K562 (cell line): Measurements from ENCODE around the gene UVRAG. TPM values are rescaled to one million over a fixed set of nuclear protein-coding genes. Genes with fewer than 3 reads are reported as not detected.

ENCODE experiments used
- ASH1L ChIP-seq: fragments of 450-650 bp; IDR thresholded peaks from 2 replicates; pipeline ENCODE4 v1.6.1; 2018; ENCODE audit warnings: borderline replicate concordance, mild to moderate bottlenecking, low read depth; ENCODE audit not compliant: partially characterized antibody
- CBFA2T3 ChIP-seq: fragments of 450-650 bp; IDR thresholded peaks from 2 replicates; pipeline ENCODE4 v1.6.1; 2017
- HDAC2 ChIP-seq: fragments of 450-650 bp; IDR thresholded peaks from 2 replicates; pipeline ENCODE4 v1.6.1; 2016; ENCODE audit warnings: mild to moderate bottlenecking
- HLTF ChIP-seq: fragments of 450-650 bp; IDR thresholded peaks from 2 replicates; pipeline ENCODE4 v1.6.1; 2016
- JUN ChIP-seq, 2 experiments: sonication (generic) in 1 of 2; formaldehyde crosslinking in 1 of 2; IDR thresholded peaks; 2 replicates each; pipeline versions ENCODE4 v1.6.1 to v1.8.0; 2012 to 2022; ENCODE audit warnings: borderline replicate concordance in 2 of 2, mild to moderate bottlenecking in 2 of 2, improper control_type of control experiment in 1 of 2, low read depth in 1 of 2, low read length in 1 of 2, missing genetic modification reagents in 1 of 2
- KDM2B ChIP-seq: fragments of 250-450 bp; sonication (Bioruptor Pico); IDR thresholded peaks from 2 replicates; pipeline ENCODE4 v1.8.0; 2021; ENCODE audit warnings: mild to moderate bottlenecking, moderate library complexity
- MBD2 ChIP-seq: sonication (generic); IDR thresholded peaks from 2 replicates; pipeline ENCODE4 v1.6.1; 2016; ENCODE audit warnings: low read depth, borderline replicate concordance
- MEIS2 ChIP-seq: fragments of 450-650 bp; IDR thresholded peaks from 2 replicates; pipeline ENCODE4 v1.6.1; 2014; ENCODE audit warnings: mild to moderate bottlenecking; ENCODE audit not compliant: partially characterized antibody
- NBN ChIP-seq: fragments of 450-650 bp; IDR thresholded peaks from 2 replicates; pipeline ENCODE4 v1.6.1; 2016; ENCODE audit warnings: low read depth, mild to moderate bottlenecking
- NRF1 ChIP-seq, 2 experiments: fragments of 450-650 bp; IDR thresholded peaks in 1 of 2; conservative IDR thresholded peaks in 1 of 2; 2 replicates each; pipeline ENCODE4 v1.6.1; 2014; ENCODE audit warnings: mild to moderate bottlenecking in 2 of 2
- RCOR1 ChIP-seq, 2 experiments: IDR thresholded peaks; 2 replicates each; pipeline ENCODE4 v1.6.1; 2012; ENCODE audit warnings: low read depth in 2 of 2, low read length in 2 of 2, borderline replicate concordance in 1 of 2, improper control_type of control experiment in 1 of 2
- SMAD1 ChIP-seq: fragments of 150-350 bp; IDR thresholded peaks from 2 replicates; pipeline ENCODE4 v1.6.1; 2014; ENCODE audit warnings: low read length, low read depth; ENCODE audit not compliant: partially characterized antibody
- SNIP1 ChIP-seq: fragments of 450-650 bp; IDR thresholded peaks from 2 replicates; pipeline ENCODE4 v1.7.1; 2017; ENCODE audit warnings: low read depth, mild to moderate bottlenecking
- SRSF3 ChIP-seq: fragments of 200-400 bp; formaldehyde crosslinking; IDR thresholded peaks from 2 replicates; pipeline ENCODE4 v1.6.1; 2016; ENCODE audit warnings: mild to moderate bottlenecking, low read length, moderate library complexity; ENCODE audit not compliant: insufficient read depth
- SRSF7 ChIP-seq: fragments of 200-400 bp; formaldehyde crosslinking; optimal IDR thresholded peaks from 2 replicates; pipeline ENCODE3; 2017; ENCODE audit warnings: mild to moderate bottlenecking, low read depth, low read length
- TAF15 ChIP-seq: fragments of 200-400 bp; formaldehyde crosslinking; IDR thresholded peaks from 2 replicates; pipeline ENCODE4 v1.6.1; 2017; ENCODE audit warnings: mild to moderate bottlenecking, low read depth, low read length, moderate library complexity
- TEAD1 ChIP-seq, 2 experiments: fragments of 450-650 bp in 1 of 2; sonication (generic) in 1 of 2; formaldehyde crosslinking; IDR thresholded peaks; 2 replicates each; pipeline versions ENCODE4 v1.4.0 to v1.8.0; 2020 to 2022; ENCODE audit warnings: mild to moderate bottlenecking in 2 of 2, missing genetic modification reagents in 1 of 2
- ZBTB17 ChIP-seq: fragments of 450-650 bp; formaldehyde crosslinking; IDR thresholded peaks from 2 replicates; pipeline ENCODE4 v1.4.0; 2020; ENCODE audit warnings: mild to moderate bottlenecking
- ZNF316 ChIP-seq: fragments of 450-650 bp; IDR thresholded peaks from 2 replicates; pipeline ENCODE4 v1.6.1; 2016
- ZNF354B ChIP-seq: fragments of 250-450 bp; sonication (Bioruptor Pico); IDR thresholded peaks from 2 replicates; pipeline ENCODE4 v1.4.0; 2020
- polyA plus RNA-seq, 8 experiments: library from polyadenylated mRNA; depleted of rRNA in 4 of 8; stranded (reverse) in 5 of 8; unstranded in 3 of 8; fragments of >200 nt; fragmentation: Nextera tagmentation in 2 of 8; fragmentation: Illumina TruSeq in 1 of 8; extraction: Ambion mirVana in 2 of 8; extraction: Trizol in 1 of 8; gene quantifications; 2 replicates each; pipeline versions ENCODE4 v1.2.1 to v1.2.3, GENCODE V29; 2011 to 2014; ENCODE audit warnings: inconsistent platforms in 1 of 8, missing spikeins in 1 of 8
- total RNA-seq, 7 experiments: library from RNA; depleted of rRNA in 6 of 7; stranded (reverse); fragments of >200 nt in 6 of 7; fragmentation: Illumina TruSeq in 2 of 7; extraction: Trizol in 2 of 7; gene quantifications; 2 replicates each; pipeline versions ENCODE4 v1.2.1 to v1.2.3, GENCODE V29; 2011 to 2021; ENCODE audit warnings: low replicate concordance in 1 of 7
- TF ChIP-seq, protein P1 (sequence below): sonication (generic); formaldehyde crosslinking; IDR thresholded peaks from 2 replicates; pipeline ENCODE4 v1.8.1; 2023; ENCODE audit warnings: mild to moderate bottlenecking, missing genetic modification reagents, moderate library complexity
- TF ChIP-seq, protein P2 (sequence below): sonication (generic); IDR thresholded peaks from 2 replicates; pipeline ENCODE4 v1.6.1; 2016
- TF ChIP-seq, protein P3 (sequence below): conservative IDR thresholded peaks from 2 replicates; pipeline ENCODE4 v1.6.1; 2011; ENCODE audit warnings: low read depth, mild to moderate bottlenecking, low read length; ENCODE audit not compliant: control insufficient read depth

UVRAG gene
- total and polyA plus RNA-seq, 9 of the 15 experiments (the other 6 are each of a cell fraction or from before 2014, with no cell fraction given) = 3.1 to 17.8 (median 12.4) TPM

DNA sequence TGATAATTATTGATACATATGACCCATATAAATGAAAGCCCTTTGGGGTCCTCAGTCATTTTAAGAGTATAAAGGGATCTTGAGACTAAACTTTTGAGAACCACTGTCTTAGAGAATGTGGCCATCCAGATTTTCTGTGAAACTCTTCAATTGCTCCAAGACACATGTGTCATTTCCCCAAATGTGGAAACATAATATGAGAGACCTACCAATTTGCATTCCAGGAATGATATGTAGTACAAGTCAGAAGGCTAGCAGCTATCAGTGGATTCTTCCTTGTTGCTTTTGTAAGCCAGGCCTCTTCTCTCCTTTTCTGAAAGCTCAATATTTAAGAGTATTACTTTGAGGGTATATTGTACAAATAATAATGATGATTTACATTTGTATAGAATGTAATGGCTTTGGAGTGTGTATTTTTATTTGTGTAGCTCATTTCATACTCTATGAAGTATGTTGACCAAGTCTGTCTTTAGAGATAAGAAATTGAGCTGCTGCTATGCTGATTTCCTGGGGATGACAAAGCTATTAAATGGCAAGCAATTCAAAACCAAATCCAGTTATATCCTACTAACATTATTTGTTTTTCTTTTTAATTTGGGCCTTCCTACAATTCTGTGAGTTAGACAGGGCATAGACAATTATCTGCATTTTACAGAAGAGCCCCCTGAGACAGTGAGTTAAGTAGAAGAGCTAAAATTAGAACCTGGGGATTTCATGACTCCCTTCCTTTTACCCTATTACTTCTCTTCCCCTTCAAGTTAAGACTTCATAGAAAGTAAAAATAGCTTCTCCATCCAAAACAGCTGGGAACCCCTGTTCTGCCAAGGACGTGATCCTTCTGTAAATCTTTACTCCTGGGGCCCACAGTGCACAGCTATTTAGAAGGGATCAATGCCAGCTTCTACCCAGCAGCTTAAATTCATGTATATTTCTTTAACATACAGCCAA, 259.4 kb downstream of the UVRAG start (continued):
- TF ChIP-seq KDM2B (CRISPR knock-in tag) (no peak), JUN (IDR thresholded peaks at IDR 0.05; ENCODE audit: borderline replicate concordance, low read depth, low read length) (no peak), JUN (CRISPR knock-in tag; IDR thresholded peaks at IDR 0.05; ENCODE audit: borderline replicate concordance) (no peak), HLTF (no peak), HDAC2 (no peak), SRSF3 (no peak), ZNF316 (peak; percentile 63; the same call in 1 of the 2 replicates), ZBTB17 (no peak), NBN (0 out of 2 replicates have a peak, but pooled peaks have one; percentile 43), RCOR1 (IDR thresholded peaks at IDR 0.05; ENCODE audit: borderline replicate concordance in 1 of 2, low read depth in 2 of 2, low read length in 2 of 2) (0 out of 4 replicates have a peak, but pooled peaks of 1 of the 2 experiments have one; percentile 10), ZNF354B (CRISPR knock-in tag) (no peak), SMAD1 (no peak), SNIP1 (no peak), SRSF7 (no peak), MBD2 (no peak), NRF1 (conservative IDR thresholded peaks at IDR 0.05 in 1 of 2, IDR thresholded peaks at IDR 0.05 in 1 of 2) (no peak), MEIS2 (peak; percentile 20), ASH1L (no peak), TAF15 (no peak), CBFA2T3 (peak; percentile 81), TEAD1 (CRISPR knock-in tag; IDR thresholded peaks at IDR 0.05) (no peak)
- TF ChIP-seq, protein P1, sequence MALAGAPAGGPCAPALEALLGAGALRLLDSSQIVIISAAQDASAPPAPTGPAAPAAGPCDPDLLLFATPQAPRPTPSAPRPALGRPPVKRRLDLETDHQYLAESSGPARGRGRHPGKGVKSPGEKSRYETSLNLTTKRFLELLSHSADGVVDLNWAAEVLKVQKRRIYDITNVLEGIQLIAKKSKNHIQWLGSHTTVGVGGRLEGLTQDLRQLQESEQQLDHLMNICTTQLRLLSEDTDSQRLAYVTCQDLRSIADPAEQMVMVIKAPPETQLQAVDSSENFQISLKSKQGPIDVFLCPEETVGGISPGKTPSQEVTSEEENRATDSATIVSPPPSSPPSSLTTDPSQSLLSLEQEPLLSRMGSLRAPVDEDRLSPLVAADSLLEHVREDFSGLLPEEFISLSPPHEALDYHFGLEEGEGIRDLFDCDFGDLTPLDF = no peak
- TF ChIP-seq, protein P2, sequence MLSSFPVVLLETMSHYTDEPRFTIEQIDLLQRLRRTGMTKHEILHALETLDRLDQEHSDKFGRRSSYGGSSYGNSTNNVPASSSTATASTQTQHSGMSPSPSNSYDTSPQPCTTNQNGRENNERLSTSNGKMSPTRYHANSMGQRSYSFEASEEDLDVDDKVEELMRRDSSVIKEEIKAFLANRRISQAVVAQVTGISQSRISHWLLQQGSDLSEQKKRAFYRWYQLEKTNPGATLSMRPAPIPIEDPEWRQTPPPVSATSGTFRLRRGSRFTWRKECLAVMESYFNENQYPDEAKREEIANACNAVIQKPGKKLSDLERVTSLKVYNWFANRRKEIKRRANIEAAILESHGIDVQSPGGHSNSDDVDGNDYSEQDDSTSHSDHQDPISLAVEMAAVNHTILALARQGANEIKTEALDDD = no peak; the same call in 1 of the 2 replicates
- TF ChIP-seq, protein P3, sequence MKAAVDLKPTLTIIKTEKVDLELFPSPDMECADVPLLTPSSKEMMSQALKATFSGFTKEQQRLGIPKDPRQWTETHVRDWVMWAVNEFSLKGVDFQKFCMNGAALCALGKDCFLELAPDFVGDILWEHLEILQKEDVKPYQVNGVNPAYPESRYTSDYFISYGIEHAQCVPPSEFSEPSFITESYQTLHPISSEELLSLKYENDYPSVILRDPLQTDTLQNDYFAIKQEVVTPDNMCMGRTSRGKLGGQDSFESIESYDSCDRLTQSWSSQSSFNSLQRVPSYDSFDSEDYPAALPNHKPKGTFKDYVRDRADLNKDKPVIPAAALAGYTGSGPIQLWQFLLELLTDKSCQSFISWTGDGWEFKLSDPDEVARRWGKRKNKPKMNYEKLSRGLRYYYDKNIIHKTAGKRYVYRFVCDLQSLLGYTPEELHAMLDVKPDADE = no peak
- TF ChIP-seq, all 486 proteins: peak for 41
